ENCODE data around the gene GSDMA.

GRCh38 chr17:39995438-39995837, 32.6 kb downstream of the GSDMA start:
- TF ChIP-seq POLR2A (IDR thresholded peaks at IDR 0.05) (no peak), CTCF (IDR thresholded peaks at IDR 0.05) (no peak)

Data from uterus (tissue), 2 donors.